NCI-H345 treated with DMSO at 0.1 percent for 48 hours (cell line): ENCODE measurements around the gene ZNF410.

Source experiments
- DNase-seq: peaks from one replicate; lab custom pipeline; 2025; ENCODE audit not compliant: unreplicated experiment; lab: John Stamatoyannopoulos, UW

ZNF410 gene

DNA sequence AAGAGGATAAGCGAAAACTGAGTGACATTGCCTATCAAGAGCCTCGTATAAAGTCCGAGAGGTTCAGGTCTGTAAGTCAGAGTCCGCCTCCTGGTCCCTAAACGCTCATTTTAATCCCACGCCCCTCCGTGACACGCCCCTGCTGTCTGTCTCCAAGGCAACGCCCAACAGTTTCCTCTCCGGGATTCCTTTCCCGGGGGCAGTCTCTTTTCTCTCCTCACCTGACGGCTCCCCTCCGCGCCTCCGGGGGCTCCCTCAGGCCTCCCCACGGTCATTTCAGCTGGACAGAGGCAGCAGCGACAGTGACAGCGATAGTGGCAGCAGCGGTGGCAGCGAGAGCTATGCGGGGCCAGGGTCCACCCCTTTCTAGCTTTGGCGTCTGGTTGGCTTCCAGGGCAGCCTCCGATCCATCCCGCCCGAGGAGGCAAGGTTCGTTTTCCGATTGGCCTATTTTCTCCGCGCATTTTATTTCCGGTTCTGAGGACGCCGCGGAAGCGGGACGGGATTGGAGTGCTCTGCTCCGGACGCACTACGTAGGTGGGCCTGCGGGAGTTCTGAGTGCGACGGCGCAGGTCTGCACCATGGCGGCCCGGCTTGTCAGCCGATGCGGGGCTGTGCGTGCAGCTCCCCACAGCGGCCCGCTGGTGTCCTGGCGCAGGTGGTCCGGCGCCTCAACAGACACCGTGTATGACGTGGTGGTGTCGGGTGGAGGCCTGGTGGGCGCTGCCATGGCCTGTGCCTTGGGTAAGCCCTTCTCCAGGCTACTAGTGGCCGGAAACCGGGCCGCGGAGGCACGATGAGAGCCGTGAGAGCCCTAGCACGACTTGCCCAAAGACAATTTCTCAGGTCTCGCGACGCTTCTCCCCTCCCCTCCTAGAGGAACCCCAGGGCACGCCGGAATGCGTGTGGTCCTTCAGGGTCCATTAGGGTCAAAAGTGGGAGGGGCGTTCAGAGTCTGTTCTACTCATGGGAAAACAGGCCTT, 63.4 kb downstream of the ZNF410 start, which contains the start of the genes COQ6 and FAM161B:
COQ6 (plus strand) TSS at position 551 of the 983 bp plus-strand sequence; CDS start at position 582, 31 bp downstream.
FAM161B (minus strand) TSS at position 343 of the 983 bp plus-strand sequence; CDS start at position 275, 68 bp downstream.
- peak; percentile 89 for DNase-seq

- DNase-seq = no peak
These were observed 67.1 kb downstream of the ZNF410 start for GRCh38 chr14:73953731-73954130.

GRCh38 chr14:73955674-73956073, 69.0 kb downstream of the ZNF410 start:
- no peak for DNase-seq

- DNase-seq = no peak
These were observed 71.9 kb downstream of the ZNF410 start for GRCh38 chr14:73958591-73958990.

- no peak for DNase-seq
These were observed 74.5 kb downstream of the ZNF410 start for GRCh38 chr14:73961192-73961591.

GRCh38 chr14:73965216-73965615, 78.6 kb downstream of the ZNF410 start:
- DNase-seq = no peak

GRCh38 chr14:73968885-73969284, 82.2 kb downstream of the ZNF410 start:
- DNase-seq = no peak

DNA sequence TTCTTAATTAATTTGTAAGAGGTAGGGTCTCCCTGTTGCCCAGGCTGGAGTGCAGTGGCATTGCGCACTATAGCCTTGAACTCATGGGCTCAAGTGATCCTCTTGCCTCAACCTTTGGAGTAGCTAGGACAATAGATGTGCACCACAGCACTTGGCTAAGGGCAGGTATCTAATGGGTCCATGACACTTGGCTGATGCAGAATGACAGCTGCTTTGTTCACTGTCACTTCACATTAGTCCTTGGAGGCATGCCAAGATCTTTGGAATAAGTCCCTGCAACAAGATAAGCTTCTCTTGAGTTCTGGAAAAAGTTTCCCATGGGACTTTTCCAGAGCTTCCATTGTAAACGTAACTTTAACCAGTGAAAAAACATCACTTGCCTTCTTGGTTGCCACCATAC, 86.8 kb downstream of the ZNF410 start:
- peak; percentile 15 for DNase-seq

GRCh38 chr14:73976125-73976524, 89.5 kb downstream of the ZNF410 start:
- DNase-seq = no peak

DNA sequence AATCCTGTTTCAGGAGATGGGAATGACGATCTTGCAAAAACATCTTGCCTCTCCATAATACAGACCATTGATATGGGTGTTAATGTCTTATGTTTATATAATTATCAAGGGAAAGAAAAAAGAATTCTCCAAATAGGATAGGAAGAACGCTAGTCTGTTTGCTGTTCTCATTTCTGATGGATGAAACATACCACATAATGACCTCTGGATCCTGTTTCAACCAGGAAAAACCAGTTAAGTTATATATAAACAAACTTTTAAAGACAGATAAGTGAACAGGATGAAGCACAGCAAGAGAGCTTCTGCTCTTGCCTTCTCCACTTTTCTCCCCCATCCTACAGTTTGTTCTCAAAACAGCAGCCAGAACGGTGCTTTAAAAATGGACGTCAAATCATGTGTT, 91.2 kb downstream of the ZNF410 start:
- no peak for DNase-seq
